Measurements from ENCODE around the gene SEC14L1.

The SEC14L1 gene

GRCh38 chr17:77200711-77201110 is 59.9 kb downstream of the SEC14L1 start:
- Histone ChIP-seq H3K36me3 (ENCODE audit: control insufficient read depth in 2 of 2, insufficient read depth in 1 of 2, low read length in 2 of 2) (peaks cover 31 to 76% of the 10 kb centered on the region in 2 experiments), H3K4me1 (ENCODE audit: control insufficient read depth, insufficient read depth, low read length) (no peaks in the 10 kb centered on the region), H3K4me3 (ENCODE audit: low read depth, low read length) (no peak overlapping the region), H3K27ac (ENCODE audit: extremely low read depth, low read depth, low read length) (no peak overlapping the region), H3K9me3 (ENCODE audit: control insufficient read depth, insufficient read depth, low read depth, low read length) (no peaks in the 10 kb centered on the region)
- ChIA-PET POLR2A (no interaction called here), CTCF (interaction anchor here (0.6 to 1.4 kb wide), 3 partner anchors 14 to 53 kb away, joined by 3 to 4 read pairs (median 3); no protein-coding TSS in a partner anchor)
- TF ChIP-seq ZFP3 (tag by site-specific recombination; IDR thresholded peaks at IDR 0.05; ENCODE audit: low read depth) (no peak), ZNF596 (tag by site-specific recombination; IDR thresholded peaks at IDR 0.05) (no peak), ZBTB17 (tag by site-specific recombination; IDR thresholded peaks at IDR 0.05) (no peak), ZBTB1 (tag by site-specific recombination; IDR thresholded peaks at IDR 0.05) (no peak), ZNF580 (tag by site-specific recombination; IDR thresholded peaks at IDR 0.05) (no peak), ZBTB20 (tag by site-specific recombination; IDR thresholded peaks at IDR 0.05) (no peak), ZNF692 (tag by site-specific recombination; IDR thresholded peaks at IDR 0.05) (no peak), ZNF747 (tag by site-specific recombination; IDR thresholded peaks at IDR 0.05) (no peak), KLF9 (tag by site-specific recombination; IDR thresholded peaks at IDR 0.05; ENCODE audit: low read depth) (no peak), ZNF704 (tag by site-specific recombination; IDR thresholded peaks at IDR 0.05) (no peak), ZNF24 (tag by site-specific recombination; IDR thresholded peaks at IDR 0.05) (no peak), SETDB1 (IDR thresholded peaks at IDR 0.05; ENCODE audit: insufficient read length, low read length) (no peak), SP2 (tag by site-specific recombination; IDR thresholded peaks at IDR 0.05) (no peak), YY2 (tag by site-specific recombination; IDR thresholded peaks at IDR 0.05) (no peak)

GRCh38 chr17:77203436-77203835 is 62.7 kb downstream of the SEC14L1 start:
- TF ChIP-seq GLIS2 (tag by site-specific recombination; IDR thresholded peaks at IDR 0.05): no peak
- no peak for TF ChIP-seq ZNF747 (tag by site-specific recombination; IDR thresholded peaks at IDR 0.05)
- no peak for TF ChIP-seq INSM2 (tag by site-specific recombination; IDR thresholded peaks at IDR 0.05)
- TF ChIP-seq ZNF148 (tag by site-specific recombination; IDR thresholded peaks at IDR 0.05; ENCODE audit: borderline replicate concordance): no peak
- TF ChIP-seq ZNF311 (tag by site-specific recombination; IDR thresholded peaks at IDR 0.05; ENCODE audit: borderline replicate concordance): no peak
- no peak for TF ChIP-seq KLF17 (tag by site-specific recombination; IDR thresholded peaks at IDR 0.05)
- TF ChIP-seq ZFP41 (tag by site-specific recombination; IDR thresholded peaks at IDR 0.05; ENCODE audit: borderline replicate concordance): no peak
- no peak for TF ChIP-seq ZBTB6 (tag by site-specific recombination; IDR thresholded peaks at IDR 0.05)
- TF ChIP-seq CTCF (tag by site-specific recombination; IDR thresholded peaks at IDR 0.05): no peak
- POLR2A ChIA-PET: interaction anchor here (0.7 kb wide), 2 partner anchors 21 to 75 kb away, joined by 3 to 5 read pairs; no protein-coding TSS in a partner anchor
- H3K9me3 ChIP-seq (ENCODE audit: control insufficient read depth, insufficient read depth, low read depth, low read length): no peaks in the 10 kb centered on the region
- CTCF ChIA-PET: interaction anchor here (0.6 kb wide), 2 partner anchors 107 to 136 kb away, joined by 4 to 5 read pairs; no protein-coding TSS in a partner anchor
- H3K4me1 ChIP-seq (ENCODE audit: control insufficient read depth, insufficient read depth, low read length): no peaks in the 10 kb centered on the region
- H3K27ac ChIP-seq (ENCODE audit: extremely low read depth, low read depth, low read length): no peak overlapping the region
- H3K36me3 ChIP-seq (ENCODE audit: control insufficient read depth in 2 of 2, insufficient read depth in 1 of 2, low read length in 2 of 2): peaks cover 27 to 78% of the 10 kb centered on the region in 2 experiments
- H3K4me3 ChIP-seq (ENCODE audit: low read depth, low read length): no peak overlapping the region
